T-helper 1 cell treated with Interleukin-12 subunit alpha and Interleukin-12 subunit beta and Interleukin-4 antibody, amounts not matched to agents 30 μg/mL and 1 μg/mL, for 36 hours (primary cell): ENCODE measurements around the gene OGN.
A peak's percentile ranks its signal among the peaks of the same experiment; 100 is the strongest.

Experiments used
- H3K27ac Mint-ChIP-seq: one replicate; pipeline ENCODE4 v1.8.0; 2021; ENCODE audit warnings: mild to moderate bottlenecking, mixed read lengths
- H3K27me3 Mint-ChIP-seq: one replicate; pipeline ENCODE4 v1.8.0; 2021; ENCODE audit warnings: low read depth, mixed read lengths
- H3K36me3 Mint-ChIP-seq: one replicate; pipeline ENCODE4 v1.8.0; 2021; ENCODE audit warnings: low read depth, mixed read lengths
- H3K4me1 Mint-ChIP-seq: one replicate; pipeline ENCODE4 v1.8.0; 2021; ENCODE audit warnings: low read depth, mixed read lengths
- H3K4me3 Mint-ChIP-seq: one replicate; pipeline ENCODE4 v1.8.0; 2021; ENCODE audit warnings: mild to moderate bottlenecking, moderate library complexity, mixed read lengths
- H3K9me3 Mint-ChIP-seq: one replicate; pipeline ENCODE4 v1.8.0; 2021; ENCODE audit warnings: mixed read lengths

The OGN gene

GRCh38 chr9:92404042-92404836, at the start of gene OGN:
OGN (minus strand) TSS chr9:92404578; CDS start chr9:92403407, 1,171 bp downstream.
- H3K4me1 Mint-ChIP-seq: peaks cover 25% of the 10 kb centered on the region
- no peaks in the 10 kb centered on the region for H3K27me3 Mint-ChIP-seq
- no peak within 1 kb of the TSS for H3K27ac Mint-ChIP-seq
- no peak within 1 kb of the TSS for H3K4me3 Mint-ChIP-seq
- H3K36me3 Mint-ChIP-seq: peaks cover 5% of the 10 kb centered on the region
- H3K9me3 Mint-ChIP-seq: no peaks in the 10 kb centered on the region

GRCh38 chr9:92446536-92446935, 42.2 kb upstream of the OGN start:
- Mint-ChIP-seq H3K36me3 (no peaks in the 10 kb centered on the region), H3K27me3 (no peaks in the 10 kb centered on the region), H3K27ac (no peak overlapping the region), H3K4me1 (no peaks in the 10 kb centered on the region), H3K9me3 (no peaks in the 10 kb centered on the region), H3K4me3 (no peak overlapping the region)

GRCh38 chr9:92444841-92445240, 40.5 kb upstream of the OGN start:
- Mint-ChIP-seq H3K4me3 (no peak overlapping the region), H3K27me3 (no peaks in the 10 kb centered on the region), H3K4me1 (peaks cover 3% of the 10 kb centered on the region), H3K27ac (no peak overlapping the region), H3K36me3 (no peaks in the 10 kb centered on the region), H3K9me3 (no peaks in the 10 kb centered on the region)

GRCh38 chr9:92440751-92441046, 36.3 kb upstream of the OGN start:
- Mint-ChIP-seq H3K9me3 (no peaks in the 10 kb centered on the region), H3K36me3 (no peaks in the 10 kb centered on the region), H3K27ac (no peak overlapping the region), H3K4me1 (peaks cover 5% of the 10 kb centered on the region), H3K4me3 (peak overlapping the region; percentile 4), H3K27me3 (no peaks in the 10 kb centered on the region)

GRCh38 chr9:92439921-92440750, 35.8 kb upstream of the OGN start:
- Mint-ChIP-seq H3K27me3 (no peaks in the 10 kb centered on the region), H3K9me3 (no peaks in the 10 kb centered on the region), H3K4me1 (peaks cover 5% of the 10 kb centered on the region), H3K36me3 (no peaks in the 10 kb centered on the region), H3K4me3 (peak overlapping the region; percentile 4), H3K27ac (no peak overlapping the region)

- no peak overlapping the region for H3K27ac Mint-ChIP-seq
- no peaks in the 10 kb centered on the region for H3K27me3 Mint-ChIP-seq
- no peaks in the 10 kb centered on the region for H3K36me3 Mint-ChIP-seq
- peaks cover 5% of the 10 kb centered on the region for H3K4me1 Mint-ChIP-seq
- no peak overlapping the region for H3K4me3 Mint-ChIP-seq
- no peaks in the 10 kb centered on the region for H3K9me3 Mint-ChIP-seq
Measured at GRCh38 chr9:92438900-92439526, 34.6 kb upstream of the OGN start.

- Mint-ChIP-seq H3K36me3 (peaks cover 2% of the 10 kb centered on the region), H3K27me3 (no peaks in the 10 kb centered on the region)
Measured at GRCh38 chr9:92435263-92435662, 30.9 kb upstream of the OGN start.

GRCh38 chr9:92432972-92433548, 28.7 kb upstream of the OGN start:
- Mint-ChIP-seq H3K27ac (no peak overlapping the region), H3K4me3 (no peak overlapping the region), H3K9me3 (no peaks in the 10 kb centered on the region), H3K4me1 (no peaks in the 10 kb centered on the region), H3K36me3 (peaks cover 2% of the 10 kb centered on the region), H3K27me3 (no peaks in the 10 kb centered on the region)

More at GRCh38 chr9:92435263-92435662, 30.9 kb upstream of the OGN start:
- Mint-ChIP-seq H3K4me3 (no peak overlapping the region), H3K4me1 (peaks cover 1% of the 10 kb centered on the region), H3K27ac (no peak overlapping the region), H3K9me3 (no peaks in the 10 kb centered on the region)

GRCh38 chr9:92432350-92432749, 28.0 kb upstream of the OGN start:
- no peaks in the 10 kb centered on the region for H3K4me1 Mint-ChIP-seq
- peaks cover 2% of the 10 kb centered on the region for H3K36me3 Mint-ChIP-seq
- no peak overlapping the region for H3K27ac Mint-ChIP-seq
- H3K27me3 Mint-ChIP-seq: no peaks in the 10 kb centered on the region
- H3K4me3 Mint-ChIP-seq: no peak overlapping the region
- H3K9me3 Mint-ChIP-seq: no peaks in the 10 kb centered on the region

- H3K27ac Mint-ChIP-seq: no peak overlapping the region
- H3K27me3 Mint-ChIP-seq: no peaks in the 10 kb centered on the region
- H3K36me3 Mint-ChIP-seq: peaks cover 2% of the 10 kb centered on the region
- no peak overlapping the region for H3K4me3 Mint-ChIP-seq
- no peaks in the 10 kb centered on the region for H3K9me3 Mint-ChIP-seq
- no peaks in the 10 kb centered on the region for H3K4me1 Mint-ChIP-seq
Measured at GRCh38 chr9:92429836-92430235, 25.5 kb upstream of the OGN start.

- Mint-ChIP-seq H3K4me3 (no peak overlapping the region), H3K36me3 (no peaks in the 10 kb centered on the region), H3K9me3 (no peaks in the 10 kb centered on the region), H3K4me1 (no peaks in the 10 kb centered on the region), H3K27ac (no peak overlapping the region), H3K27me3 (no peaks in the 10 kb centered on the region)
Measured at GRCh38 chr9:92426501-92427145, 22.2 kb upstream of the OGN start.

- Mint-ChIP-seq H3K4me3 (no peak overlapping the region), H3K27me3 (no peaks in the 10 kb centered on the region), H3K27ac (no peak overlapping the region), H3K9me3 (no peaks in the 10 kb centered on the region), H3K4me1 (no peaks in the 10 kb centered on the region), H3K36me3 (no peaks in the 10 kb centered on the region)
Measured at GRCh38 chr9:92425474-92425873, 21.1 kb upstream of the OGN start.

- Mint-ChIP-seq H3K27me3 (no peaks in the 10 kb centered on the region), H3K4me1 (no peaks in the 10 kb centered on the region), H3K36me3 (no peaks in the 10 kb centered on the region), H3K27ac (no peak within 1 kb of the TSS), H3K9me3 (no peaks in the 10 kb centered on the region), H3K4me3 (no peak within 1 kb of the TSS)
Measured at GRCh38 chr9:92424340-92424739, 20.0 kb upstream of the OGN start, which contains the start of gene OMD. OMD (minus strand) TSS chr9:92424471; CDS start chr9:92417558, 6,913 bp downstream.

GRCh38 chr9:92423612-92424011, 19.2 kb upstream of the OGN start:
- Mint-ChIP-seq H3K9me3 (no peaks in the 10 kb centered on the region), H3K4me1 (no peaks in the 10 kb centered on the region), H3K27ac (no peak overlapping the region), H3K4me3 (no peak overlapping the region), H3K27me3 (no peaks in the 10 kb centered on the region), H3K36me3 (no peaks in the 10 kb centered on the region)
